CD14-positive monocyte (primary cell): Measurements from ENCODE around the gene CCDC73. TPM values are rescaled to one million over a fixed set of nuclear protein-coding genes. Genes with fewer than 3 reads are reported as not detected.

Experiments used
- DNase-seq, 3 donors: peaks; one replicate each; pipeline ENCODE4 v3.0.0-alpha.2; 2011 to 2022
- H2AFZ ChIP-seq: 2 replicates; pipeline ENCODE4 v1.6.0; 2012; ENCODE audit warnings: mild to moderate bottlenecking, low read depth, low read length, inconsistent platforms; ENCODE audit not compliant: insufficient read depth, poor library complexity, severe bottlenecking
- H3K27ac ChIP-seq, 2 donors: 1 replicate in 1 of 2; 2 replicates in 1 of 2; pipeline ENCODE4 v1.5.1; 2012 to 2013; ENCODE audit warnings: low read length in 2 of 2, control low read depth in 1 of 2, inconsistent platforms in 1 of 2, low read depth in 1 of 2, mild to moderate bottlenecking in 1 of 2
- H3K27me3 ChIP-seq, 2 donors: one replicate each; pipeline versions ENCODE4 v1.6.0 to v1.6.1; 2011 to 2013; ENCODE audit warnings: low read length in 2 of 2; ENCODE audit not compliant: control insufficient read depth in 2 of 2, insufficient read depth in 2 of 2
- H3K36me3 ChIP-seq, 2 donors: replicated peaks in 1 of 2; 1 replicate in 1 of 2; 2 replicates in 1 of 2; pipeline versions ENCODE4 v1.5.1 to v1.6.1; 2012 to 2013; ENCODE audit warnings: low read length in 2 of 2, control low read depth in 1 of 2, inconsistent platforms in 1 of 2, mild to moderate bottlenecking in 1 of 2; ENCODE audit not compliant: insufficient read depth in 2 of 2, control insufficient read depth in 1 of 2
- H3K4me1 ChIP-seq, 2 donors: 1 replicate in 1 of 2; 2 replicates in 1 of 2; pipeline versions ENCODE4 v1.5.1 to v1.6.1; 2012 to 2013; ENCODE audit warnings: low read length in 2 of 2, control low read depth in 1 of 2, inconsistent platforms in 1 of 2, mild to moderate bottlenecking in 1 of 2, moderate library complexity in 1 of 2; ENCODE audit not compliant: insufficient read depth in 2 of 2, control insufficient read depth in 1 of 2
- H3K4me2 ChIP-seq: replicated peaks from 2 replicates; pipeline ENCODE3; 2012; ENCODE audit warnings: low read length, moderate library complexity, mild to moderate bottlenecking; ENCODE audit not compliant: poor library complexity, severe bottlenecking; ENCODE audit errors: extremely low read depth
- H3K4me3 ChIP-seq, 3 experiments: fragments of 200-600 bp in 1 of 3; sonication (generic) in 1 of 3; replicated peaks in 1 of 3; 1 replicate in 2 of 3; 2 replicates in 1 of 3; pipeline ENCODE4 v1.5.1; 2011 to 2013; ENCODE audit warnings: low read length in 3 of 3, mild to moderate bottlenecking in 3 of 3, control low read depth in 2 of 3, low read depth in 2 of 3, inconsistent platforms in 1 of 3, moderate library complexity in 1 of 3
- H3K79me2 ChIP-seq: 2 replicates; pipeline ENCODE4 v1.6.0; 2012; ENCODE audit warnings: mild to moderate bottlenecking, control low read depth, inconsistent platforms, low read length, moderate library complexity; ENCODE audit not compliant: insufficient read depth
- H3K9ac ChIP-seq: 2 replicates; pipeline ENCODE4 v1.6.0; 2017; ENCODE audit warnings: low read length, mild to moderate bottlenecking; ENCODE audit not compliant: insufficient read depth, poor library complexity, severe bottlenecking
- H3K9me3 ChIP-seq, 2 donors: replicated peaks in 1 of 2; 1 replicate in 1 of 2; 2 replicates in 1 of 2; pipeline versions ENCODE4 v1.5.1 to v1.6.1; 2012 to 2013; ENCODE audit warnings: low read length in 2 of 2, control low read depth in 1 of 2; ENCODE audit not compliant: control insufficient read depth in 1 of 2, insufficient read depth in 1 of 2
- H4K20me1 ChIP-seq: 2 replicates; pipeline ENCODE4 v1.6.0; 2012; ENCODE audit warnings: mild to moderate bottlenecking, low read length, control low read depth, moderate library complexity; ENCODE audit not compliant: insufficient read depth
- H3K27ac Mint-ChIP-seq, 7 donors: one replicate each; pipeline ENCODE4 v1.8.0; 2020; ENCODE audit warnings: mild to moderate bottlenecking in 7 of 7, mixed read lengths in 7 of 7, moderate library complexity in 6 of 7, inconsistent platforms in 2 of 7
- H3K27me3 Mint-ChIP-seq, 3 donors: one replicate each; pipeline ENCODE4 v1.8.0; 2021 to 2022; ENCODE audit warnings: low read depth in 3 of 3, mild to moderate bottlenecking in 3 of 3, mixed read lengths in 3 of 3, moderate library complexity in 3 of 3, inconsistent platforms in 1 of 3
- H3K36me3 Mint-ChIP-seq, 2 donors: one replicate each; pipeline ENCODE4 v1.8.0; 2020; ENCODE audit warnings: mixed read lengths in 2 of 2, inconsistent platforms in 1 of 2, mild to moderate bottlenecking in 1 of 2
- H3K4me1 Mint-ChIP-seq: one replicate; pipeline ENCODE4 v1.8.0; 2020; ENCODE audit warnings: mild to moderate bottlenecking, mixed read lengths
- H3K4me3 Mint-ChIP-seq, 2 donors: one replicate each; pipeline ENCODE4 v1.8.0; 2020; ENCODE audit warnings: mild to moderate bottlenecking in 2 of 2, mixed read lengths in 2 of 2, moderate library complexity in 1 of 2
- H3K9me3 Mint-ChIP-seq, 7 donors: one replicate each; pipeline ENCODE4 v1.8.0; 2020 to 2022; ENCODE audit warnings: mixed read lengths in 7 of 7, mild to moderate bottlenecking in 6 of 7, moderate library complexity in 6 of 7, inconsistent platforms in 2 of 7
- WGBS: methylation state at CpG from one replicate; pipeline ENCODE4 v1.1.5; 2013; ENCODE audit warnings: missing lambda C conversion rate; ENCODE audit not compliant: insufficient coverage; 5-methylcytosine and 5-hydroxymethylcytosine counted together
- intact Hi-C, 2 donors: fragments of 100-400 bp; cut with micrococcal nuclease; formaldehyde crosslinking; loops; one replicate each; pipeline versions ENCODE4 v1.15.0 to v1.15.1; 2023
- polyA plus RNA-seq, 3 donors: library from polyadenylated mRNA; depleted of rRNA in 1 of 3; unstranded in 2 of 3; stranded (reverse) in 1 of 3; fragments of 300-500 nt in 2 of 3; fragments of >200 nt in 1 of 3; fragmentation: Illumina TruSeq in 2 of 3; gene quantifications; 1 replicate in 2 of 3; 2 replicates in 1 of 3; pipeline ENCODE4 v1.2.3, GENCODE V29; 2012 to 2021
- TF ChIP-seq, protein P1 (sequence below): fragments of 200-600 bp; IDR thresholded peaks from one replicate; pipeline ENCODE4 v1.8.0; 2022; ENCODE audit warnings: antibody characterized with exemption, mild to moderate bottlenecking

CCDC73 gene
- polyA plus RNA-seq, 3 donors = 0.03 to 0.09 TPM; not detected in 1

DNA sequence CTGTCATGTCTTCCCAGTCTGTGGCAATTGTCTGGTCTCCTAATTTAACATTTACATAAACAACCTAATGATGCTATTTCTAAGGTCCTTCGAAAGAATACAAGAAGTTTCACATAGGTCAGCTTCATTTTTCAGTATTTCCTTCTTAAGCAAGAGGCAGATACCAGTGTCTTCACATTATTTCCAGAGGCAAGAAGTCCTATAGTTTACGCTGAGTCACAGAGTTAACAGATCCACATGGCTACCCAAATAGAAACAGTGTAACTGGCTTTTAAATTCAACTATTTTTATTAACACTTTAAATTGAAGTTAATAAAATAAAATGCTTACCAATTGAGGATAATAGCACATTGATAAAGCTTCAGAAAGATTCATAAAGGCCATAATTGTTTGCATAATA lies 46.1 kb upstream of the CCDC73 start:
- H4K20me1 ChIP-seq = no peaks in the 10 kb centered on the region
- no peak overlapping the region for H3K4me2 ChIP-seq
- peak overlapping the region in 1 of 2 donors; percentile 48 for H3K27ac ChIP-seq
- H3K9ac ChIP-seq = no peak overlapping the region
- no peaks in the 10 kb centered on the region for H3K9me3 Mint-ChIP-seq
- no peaks in the 10 kb centered on the region for H3K27me3 ChIP-seq
- TF ChIP-seq, protein P1, sequence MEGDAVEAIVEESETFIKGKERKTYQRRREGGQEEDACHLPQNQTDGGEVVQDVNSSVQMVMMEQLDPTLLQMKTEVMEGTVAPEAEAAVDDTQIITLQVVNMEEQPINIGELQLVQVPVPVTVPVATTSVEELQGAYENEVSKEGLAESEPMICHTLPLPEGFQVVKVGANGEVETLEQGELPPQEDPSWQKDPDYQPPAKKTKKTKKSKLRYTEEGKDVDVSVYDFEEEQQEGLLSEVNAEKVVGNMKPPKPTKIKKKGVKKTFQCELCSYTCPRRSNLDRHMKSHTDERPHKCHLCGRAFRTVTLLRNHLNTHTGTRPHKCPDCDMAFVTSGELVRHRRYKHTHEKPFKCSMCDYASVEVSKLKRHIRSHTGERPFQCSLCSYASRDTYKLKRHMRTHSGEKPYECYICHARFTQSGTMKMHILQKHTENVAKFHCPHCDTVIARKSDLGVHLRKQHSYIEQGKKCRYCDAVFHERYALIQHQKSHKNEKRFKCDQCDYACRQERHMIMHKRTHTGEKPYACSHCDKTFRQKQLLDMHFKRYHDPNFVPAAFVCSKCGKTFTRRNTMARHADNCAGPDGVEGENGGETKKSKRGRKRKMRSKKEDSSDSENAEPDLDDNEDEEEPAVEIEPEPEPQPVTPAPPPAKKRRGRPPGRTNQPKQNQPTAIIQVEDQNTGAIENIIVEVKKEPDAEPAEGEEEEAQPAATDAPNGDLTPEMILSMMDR = no peak
- H3K27ac Mint-ChIP-seq = peak overlapping the region in 3 of 7 donors; percentile 30 to 62 (median 41)
- no peak overlapping the region for H3K4me3 Mint-ChIP-seq
- no CpG with 5 or more reads among the region's 2 CpGs for whole genome bisulfite sequencing
- H3K27me3 Mint-ChIP-seq = no peaks in the 10 kb centered on the region
- no peaks in the 10 kb centered on the region for H3K9me3 ChIP-seq
- DNase-seq = no peak
- peaks cover 35% of the 10 kb centered on the region for H3K79me2 ChIP-seq
- no peak overlapping the region for H3K4me3 ChIP-seq
- intact Hi-C loops = no loop called here
- peaks cover 0 to 30% of the 10 kb centered on the region in 2 donors for H3K36me3 ChIP-seq
- H3K4me1 ChIP-seq = peaks cover 10 to 20% of the 10 kb centered on the region in 2 donors
- peaks cover 18% of the 10 kb centered on the region for H3K4me1 Mint-ChIP-seq
- H2AFZ ChIP-seq = no peak overlapping the region
- H3K36me3 Mint-ChIP-seq = peaks cover 27 to 43% of the 10 kb centered on the region in 2 donors

DNA sequence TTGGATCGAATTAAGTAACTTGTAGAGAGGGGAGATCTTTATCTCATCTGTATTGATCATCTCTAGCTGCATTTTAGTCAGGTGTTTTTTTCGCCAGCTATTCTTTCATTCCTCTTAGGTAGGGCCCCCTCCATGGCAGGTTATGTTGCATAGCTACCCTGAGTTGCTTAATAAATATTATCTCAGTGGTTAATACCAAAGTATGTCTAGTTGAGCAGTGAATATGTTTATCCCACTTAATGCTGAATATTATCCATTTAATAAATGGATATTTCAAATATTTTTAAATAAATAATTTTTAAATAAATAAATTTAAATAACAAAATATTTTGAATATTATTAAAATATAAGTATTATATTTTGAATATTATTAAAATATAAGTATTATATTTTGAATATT lies 44.8 kb upstream of the CCDC73 start:
- no peaks in the 10 kb centered on the region for H3K27me3 Mint-ChIP-seq
- Histone ChIP-seq H3K27me3 (no peaks in the 10 kb centered on the region), H3K9me3 (no peaks in the 10 kb centered on the region), H2AFZ (no peak overlapping the region), H3K4me3 (no peak overlapping the region), H3K4me1 (peaks cover 10 to 20% of the 10 kb centered on the region in 2 donors), H3K4me2 (no peak overlapping the region), H4K20me1 (no peaks in the 10 kb centered on the region), H3K79me2 (peaks cover 37% of the 10 kb centered on the region), H3K9ac (no peak overlapping the region), H3K27ac (no peak overlapping the region), H3K36me3 (peaks cover 5 to 40% of the 10 kb centered on the region in 2 donors)
- no peak for DNase-seq
- WGBS = no CpG with 5 or more reads among the region's 2 CpGs
- TF ChIP-seq, protein P1 = no peak
- H3K4me1 Mint-ChIP-seq = peaks cover 16% of the 10 kb centered on the region
- no peak overlapping the region for H3K4me3 Mint-ChIP-seq
- no peaks in the 10 kb centered on the region for H3K9me3 Mint-ChIP-seq
- intact Hi-C loops = no loop called here
- H3K36me3 Mint-ChIP-seq = peaks cover 29 to 44% of the 10 kb centered on the region in 2 donors
- no peak overlapping the region for H3K27ac Mint-ChIP-seq
